ENCODE measurements around the gene MTHFD1. TPM values are rescaled to one million over a fixed set of nuclear protein-coding genes. Genes with fewer than 3 reads are reported as not detected.
A peak's percentile ranks its signal among the peaks of the same experiment; 100 is the strongest.

MTHFD1 gene
- total and polyA plus RNA-seq, 9 of the 15 experiments (the other 6 are each of a cell fraction or from before 2014, with no cell fraction given) = 66.7 to 158 (median 90.9) TPM

DNA sequence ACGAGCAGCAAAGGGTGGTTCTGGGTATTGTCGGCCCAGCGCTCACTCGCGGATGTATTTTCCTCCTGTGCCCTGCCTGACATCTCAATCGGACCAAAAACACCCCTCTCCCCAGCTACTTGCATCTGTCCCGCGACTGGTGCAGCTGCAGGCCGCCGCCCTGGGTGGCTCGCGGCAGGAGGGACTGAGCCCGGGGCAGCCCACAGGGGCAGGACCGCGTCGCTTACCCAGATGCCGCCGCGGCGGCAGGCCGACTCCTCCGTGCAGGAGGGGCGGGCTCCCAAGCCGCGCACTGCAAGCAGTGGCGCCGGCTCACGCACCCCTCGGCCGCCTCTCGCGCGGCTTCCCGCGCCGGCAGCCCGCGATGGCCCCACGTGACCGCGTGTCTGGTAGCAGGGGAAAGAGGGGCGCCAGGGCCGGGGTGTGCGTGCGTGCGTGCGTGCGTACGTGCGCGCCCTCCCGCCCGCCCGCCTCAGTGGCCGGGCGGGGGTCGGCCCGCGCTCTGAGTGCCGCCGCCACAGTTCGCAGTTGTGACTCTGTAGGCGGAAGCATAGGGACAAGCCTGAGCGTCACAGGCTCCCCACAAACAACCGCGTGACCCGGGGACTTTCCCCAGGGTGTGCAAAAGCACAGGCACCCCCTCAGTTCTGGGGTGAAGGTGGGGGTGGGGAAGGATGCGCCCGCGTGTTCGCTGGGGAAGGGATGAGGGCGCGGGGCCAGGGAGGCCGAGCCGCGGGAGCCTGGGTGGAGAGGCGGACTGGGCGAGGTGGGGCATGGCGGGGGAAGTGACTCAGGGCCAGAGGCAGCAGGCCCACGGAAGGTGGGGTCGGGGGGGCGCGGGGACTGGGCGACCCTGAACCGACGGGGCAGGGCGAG, 115.5 kb downstream of the MTHFD1 start, which contains the start of gene ZBTB25 (continued):
- no peak for TF ChIP-seq RAD21 (CRISPR knock-in tag; conservative IDR thresholded peaks at IDR 0.05 in 1 of 2, IDR thresholded peaks at IDR 0.05 in 1 of 2)
- TF ChIP-seq OTX1 (CRISPR knock-in tag; IDR thresholded peaks at IDR 0.05) = no peak
- no peak for TF ChIP-seq NFIX (CRISPR knock-in tag; IDR thresholded peaks at IDR 0.05; ENCODE audit: low read depth)
- peak; percentile 27 for TF ChIP-seq HMGN3 (IDR thresholded peaks at IDR 0.05; ENCODE audit: borderline replicate concordance, extremely low read depth, insufficient read length, low read depth, low read length)
- TF ChIP-seq TBP (optimal IDR thresholded peaks at IDR 0.05; ENCODE audit: low read depth, low read length) = peak; percentile 41
- TF ChIP-seq USF2 (CRISPR knock-in tag; IDR thresholded peaks at IDR 0.05) = peak; percentile 88
- no peak for TF ChIP-seq POU5F1 (IDR thresholded peaks at IDR 0.05; ENCODE audit: borderline replicate concordance, low read depth, low read length, partially characterized antibody)
- no peak for TF ChIP-seq DEAF1 (CRISPR knock-in tag; IDR thresholded peaks at IDR 0.05)
- TF ChIP-seq U2AF2 (optimal IDR thresholded peaks at IDR 0.05; ENCODE audit: low read depth, low read length) = no peak
- TF ChIP-seq CLOCK (CRISPR knock-in tag; IDR thresholded peaks at IDR 0.05; ENCODE audit: borderline replicate concordance) = no peak
- no peak for TF ChIP-seq GABPB1 (CRISPR knock-in tag; IDR thresholded peaks at IDR 0.05)
- TF ChIP-seq ZFP36 (IDR thresholded peaks at IDR 0.05; ENCODE audit: low read depth, low read length, partially characterized antibody) = no peak
- no peak for TF ChIP-seq MCM2 (IDR thresholded peaks at IDR 0.05; ENCODE audit: low read depth)
- TF ChIP-seq LARP7 (IDR thresholded peaks at IDR 0.05) = no peak
- TF ChIP-seq HDAC8 (tag; IDR thresholded peaks at IDR 0.05) = no peak
- no peak for TF ChIP-seq ZNF274 (IDR thresholded peaks at IDR 0.05; ENCODE audit: borderline replicate concordance, low read depth, low read length)
- TF ChIP-seq TCF7L2 (IDR thresholded peaks at IDR 0.05; ENCODE audit: low read depth, low read length) = no peak
